GM21825 (cell line): Measurements from ENCODE around the gene FLT3LG.

Source experiments
- ATAC-seq: cut with Tn5 transposase; IDR thresholded peaks from one replicate; pipeline ENCODE4 v1.9.1; 2021; ENCODE audit warnings: mild to moderate bottlenecking, moderate library complexity; ENCODE audit not compliant: unreplicated experiment

FLT3LG gene

GRCh38 chr19:49507803-49508494 is 33.9 kb downstream of the FLT3LG start:
- ATAC-seq = no peak

- ATAC-seq = no peak
Observed at GRCh38 chr19:49512970-49513745, 39.1 kb downstream of the FLT3LG start.

GRCh38 chr19:49513746-49514118 is 39.7 kb downstream of the FLT3LG start:
- no peak for ATAC-seq

GRCh38 chr19:49514151-49514550 is 40.1 kb downstream of the FLT3LG start:
- ATAC-seq = no peak

GRCh38 chr19:49515767-49516166 is 41.8 kb downstream of the FLT3LG start:
- no peak for ATAC-seq

GRCh38 chr19:49518033-49518432 is 44.0 kb downstream of the FLT3LG start:
- no peak for ATAC-seq

- ATAC-seq = no peak
Observed at GRCh38 chr19:49520705-49521319, 46.8 kb downstream of the FLT3LG start.

GRCh38 chr19:49524812-49525455 is 50.9 kb downstream of the FLT3LG start:
- ATAC-seq = no peak

- ATAC-seq = no peak
Observed at GRCh38 chr19:49528211-49528771, 54.3 kb downstream of the FLT3LG start.

- ATAC-seq = no peak
Observed at GRCh38 chr19:49530708-49531107, 56.7 kb downstream of the FLT3LG start.

GRCh38 chr19:49533551-49534488 is 59.8 kb downstream of the FLT3LG start:
- ATAC-seq = peak; percentile 81

- ATAC-seq = no peak
Observed at GRCh38 chr19:49534632-49535385, 60.8 kb downstream of the FLT3LG start.
